Fibroblast of the aortic adventitia (primary cell): ENCODE data around the gene SLC6A11. TPM values are rescaled to one million over a fixed set of nuclear protein-coding genes. Genes with fewer than 3 reads are reported as not detected.

Source experiments
- DNase-seq: peaks from one replicate; pipeline ENCODE4 v3.0.0-alpha.2; 2010; ENCODE audit warnings: low read depth
- H3K4me3 ChIP-seq: 2 replicates; pipeline ENCODE4 v1.5.1; 2011; ENCODE audit warnings: low read depth, mild to moderate bottlenecking, control low read depth, low read length, moderate library complexity
- total RNA-seq: library from RNA; depleted of rRNA; stranded (reverse); fragments of >200 nt; gene quantifications from 2 replicates; pipeline ENCODE4 v1.2.3, GENCODE V29; 2012; ENCODE audit warnings: low replicate concordance
- TF ChIP-seq, protein P1 (sequence below): IDR thresholded peaks from 2 replicates; pipeline ENCODE4 v1.5.1; 2011; ENCODE audit warnings: mild to moderate bottlenecking, low read length, control low read depth, inconsistent platforms; ENCODE audit not compliant: insufficient read depth

Gene SLC6A11
- total RNA-seq, 1 donor, result not detected

GRCh38 chr3:10855871-10856662 lies 40.0 kb downstream of the SLC6A11 start:
- no peak overlapping the region for H3K4me3 ChIP-seq
- TF ChIP-seq, protein P1, sequence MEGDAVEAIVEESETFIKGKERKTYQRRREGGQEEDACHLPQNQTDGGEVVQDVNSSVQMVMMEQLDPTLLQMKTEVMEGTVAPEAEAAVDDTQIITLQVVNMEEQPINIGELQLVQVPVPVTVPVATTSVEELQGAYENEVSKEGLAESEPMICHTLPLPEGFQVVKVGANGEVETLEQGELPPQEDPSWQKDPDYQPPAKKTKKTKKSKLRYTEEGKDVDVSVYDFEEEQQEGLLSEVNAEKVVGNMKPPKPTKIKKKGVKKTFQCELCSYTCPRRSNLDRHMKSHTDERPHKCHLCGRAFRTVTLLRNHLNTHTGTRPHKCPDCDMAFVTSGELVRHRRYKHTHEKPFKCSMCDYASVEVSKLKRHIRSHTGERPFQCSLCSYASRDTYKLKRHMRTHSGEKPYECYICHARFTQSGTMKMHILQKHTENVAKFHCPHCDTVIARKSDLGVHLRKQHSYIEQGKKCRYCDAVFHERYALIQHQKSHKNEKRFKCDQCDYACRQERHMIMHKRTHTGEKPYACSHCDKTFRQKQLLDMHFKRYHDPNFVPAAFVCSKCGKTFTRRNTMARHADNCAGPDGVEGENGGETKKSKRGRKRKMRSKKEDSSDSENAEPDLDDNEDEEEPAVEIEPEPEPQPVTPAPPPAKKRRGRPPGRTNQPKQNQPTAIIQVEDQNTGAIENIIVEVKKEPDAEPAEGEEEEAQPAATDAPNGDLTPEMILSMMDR, result peak; percentile 53
- no peak for DNase-seq

DNA sequence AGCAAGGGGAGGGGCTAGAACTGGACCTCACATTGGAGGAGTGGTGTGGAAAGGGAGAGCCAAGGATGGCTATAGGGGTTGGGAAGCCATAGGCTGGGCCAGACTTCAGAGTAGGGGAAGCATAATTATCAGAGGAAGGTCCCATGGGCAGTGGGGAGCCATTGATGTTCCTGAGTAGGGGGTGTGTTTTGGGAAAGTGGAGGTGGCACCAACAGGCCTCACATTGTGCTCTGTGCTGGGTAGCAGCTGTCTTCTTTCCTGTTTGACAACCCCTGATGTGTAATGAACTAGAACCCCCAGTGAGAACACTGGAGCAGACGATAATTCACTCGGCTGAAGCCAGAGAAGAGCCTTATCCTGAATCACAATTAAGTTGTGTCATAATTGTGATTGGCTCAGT lies 41.2 kb downstream of the SLC6A11 start:
- TF ChIP-seq, protein P1, result no peak
- no peak for DNase-seq
- no peak overlapping the region for H3K4me3 ChIP-seq

DNA sequence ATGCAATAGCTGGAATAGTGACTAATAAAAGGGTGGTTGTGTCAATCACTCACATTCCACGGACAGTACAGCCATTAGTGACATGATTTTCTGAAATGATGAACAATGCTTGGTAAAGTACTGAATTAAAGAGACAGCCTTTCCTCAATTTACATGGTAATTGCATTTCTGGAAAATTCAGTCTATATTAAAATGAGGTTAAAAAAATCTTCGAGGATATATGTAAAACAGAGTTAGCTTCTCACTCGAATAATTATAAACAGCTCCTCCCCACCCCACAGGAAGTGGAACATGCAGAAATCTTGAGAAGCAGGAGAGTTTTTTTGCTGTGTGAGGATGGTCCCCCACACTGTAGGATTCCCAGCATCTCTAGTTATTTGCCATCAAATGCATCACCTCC lies 42.1 kb downstream of the SLC6A11 start:
- no peak overlapping the region for H3K4me3 ChIP-seq
- TF ChIP-seq, protein P1, result no peak
- no peak for DNase-seq

- TF ChIP-seq, protein P1, result no peak
- peak; percentile 19 for DNase-seq
- H3K4me3 ChIP-seq, result no peak overlapping the region
These were observed 51.4 kb downstream of the SLC6A11 start for GRCh38 chr3:10867384-10867783.

GRCh38 chr3:10869460-10869859 lies 53.4 kb downstream of the SLC6A11 start:
- TF ChIP-seq, protein P1, result no peak
- DNase-seq, result no peak
- H3K4me3 ChIP-seq, result no peak overlapping the region

GRCh38 chr3:10870296-10870695 lies 54.3 kb downstream of the SLC6A11 start:
- DNase-seq, result no peak
- no peak overlapping the region for H3K4me3 ChIP-seq
- TF ChIP-seq, protein P1, result no peak

GRCh38 chr3:10873415-10873814 lies 57.4 kb downstream of the SLC6A11 start:
- no peak overlapping the region for H3K4me3 ChIP-seq
- TF ChIP-seq, protein P1, result no peak
- DNase-seq, result no peak
